Measurements from ENCODE around the gene EEA1.

EEA1 gene

GRCh38 chr12:92733661-92734060 is 195.4 kb downstream of the EEA1 start:
- Histone ChIP-seq H3K4me3 (ENCODE audit: low read depth, low read length) (no peak overlapping the region), H3K36me3 (ENCODE audit: insufficient read depth, low read length) (no peaks in the 10 kb centered on the region), H3K27me3 (ENCODE audit: insufficient read depth, low read length) (no peaks in the 10 kb centered on the region), H3K4me1 (ENCODE audit: control insufficient read depth, insufficient read depth, low read length, unreplicated experiment) (peaks cover 17% of the 10 kb centered on the region), H3K79me2 (ENCODE audit: control insufficient read depth, insufficient read depth, low read length, unreplicated experiment) (no peaks in the 10 kb centered on the region), H2AFZ (ENCODE audit: low read length, unreplicated experiment) (no peak overlapping the region), H3K27ac (ENCODE audit: low read depth, low read length) (no peak overlapping the region)

GRCh38 chr12:92733181-92733580 is 195.9 kb downstream of the EEA1 start:
- peaks cover 17% of the 10 kb centered on the region for H3K4me1 ChIP-seq (ENCODE audit: control insufficient read depth, insufficient read depth, low read length, unreplicated experiment)

DNA sequence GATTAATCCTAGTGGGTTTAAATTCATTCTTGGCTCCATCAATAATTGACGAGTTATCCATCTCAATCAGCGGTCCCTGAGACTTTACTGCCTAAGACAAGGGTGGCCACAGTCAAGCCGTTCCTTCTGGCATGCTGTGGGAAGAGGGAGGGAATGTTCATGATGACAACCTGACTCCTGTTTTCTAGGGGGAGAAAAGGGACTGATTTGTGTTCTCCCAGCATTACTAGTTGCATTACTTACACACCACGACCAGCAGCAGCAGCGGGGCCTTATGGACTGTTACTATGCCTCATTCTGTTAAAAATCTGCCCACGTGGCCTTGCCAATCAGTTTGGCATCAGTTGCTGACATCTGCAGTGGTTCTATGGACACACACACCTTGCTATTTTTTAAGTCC is 196.4 kb downstream of the EEA1 start:
- H3K4me3 ChIP-seq (ENCODE audit: low read depth, low read length), result no peak overlapping the region
- H3K36me3 ChIP-seq (ENCODE audit: insufficient read depth, low read length), result no peaks in the 10 kb centered on the region
- no peaks in the 10 kb centered on the region for H3K27me3 ChIP-seq (ENCODE audit: insufficient read depth, low read length)
- no peak overlapping the region for H2AFZ ChIP-seq (ENCODE audit: low read length, unreplicated experiment)
- H3K4me1 ChIP-seq (ENCODE audit: control insufficient read depth, insufficient read depth, low read length, unreplicated experiment), result peaks cover 17% of the 10 kb centered on the region
- H3K27ac ChIP-seq (ENCODE audit: low read depth, low read length), result no peak overlapping the region
- no peaks in the 10 kb centered on the region for H3K79me2 ChIP-seq (ENCODE audit: control insufficient read depth, insufficient read depth, low read length, unreplicated experiment)

More at GRCh38 chr12:92733181-92733580, 195.9 kb downstream of the EEA1 start:
- Histone ChIP-seq H3K36me3 (ENCODE audit: insufficient read depth, low read length) (no peaks in the 10 kb centered on the region), H3K79me2 (ENCODE audit: control insufficient read depth, insufficient read depth, low read length, unreplicated experiment) (no peaks in the 10 kb centered on the region), H3K27me3 (ENCODE audit: insufficient read depth, low read length) (no peaks in the 10 kb centered on the region), H3K27ac (ENCODE audit: low read depth, low read length) (no peak overlapping the region), H2AFZ (ENCODE audit: low read length, unreplicated experiment) (no peak overlapping the region), H3K4me3 (ENCODE audit: low read depth, low read length) (no peak overlapping the region)

- H2AFZ ChIP-seq (ENCODE audit: low read length, unreplicated experiment), result no peak overlapping the region
- no peaks in the 10 kb centered on the region for H3K36me3 ChIP-seq (ENCODE audit: insufficient read depth, low read length)
- H3K27ac ChIP-seq (ENCODE audit: low read depth, low read length), result no peak overlapping the region
- no peaks in the 10 kb centered on the region for H3K79me2 ChIP-seq (ENCODE audit: control insufficient read depth, insufficient read depth, low read length, unreplicated experiment)
- H3K27me3 ChIP-seq (ENCODE audit: insufficient read depth, low read length), result no peaks in the 10 kb centered on the region
- peaks cover 17% of the 10 kb centered on the region for H3K4me1 ChIP-seq (ENCODE audit: control insufficient read depth, insufficient read depth, low read length, unreplicated experiment)
- H3K4me3 ChIP-seq (ENCODE audit: low read depth, low read length), result no peak overlapping the region
Observed at GRCh38 chr12:92732216-92732615, 196.9 kb downstream of the EEA1 start.

DNA sequence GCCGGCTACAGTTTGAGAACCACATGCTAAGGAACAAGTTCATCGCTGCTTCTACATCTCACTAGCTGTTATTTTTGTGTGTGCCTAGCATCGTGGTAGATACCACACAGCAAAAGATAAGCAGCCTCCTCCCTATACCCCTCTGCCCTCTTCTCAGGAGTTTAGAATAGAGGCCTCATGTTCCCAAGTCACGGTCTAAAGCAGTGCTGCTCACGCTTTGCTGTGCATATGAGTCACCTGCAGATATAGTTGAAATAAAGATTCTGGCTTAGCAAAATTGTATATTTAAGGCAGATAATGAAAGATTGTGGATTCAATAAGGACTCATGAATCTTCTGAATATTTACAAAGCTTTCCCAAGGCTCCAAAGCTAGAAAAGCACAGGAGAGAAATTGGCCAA is 198.3 kb downstream of the EEA1 start:
- Histone ChIP-seq H3K36me3 (ENCODE audit: insufficient read depth, low read length) (no peaks in the 10 kb centered on the region), H2AFZ (ENCODE audit: low read length, unreplicated experiment) (no peak overlapping the region), H3K79me2 (ENCODE audit: control insufficient read depth, insufficient read depth, low read length, unreplicated experiment) (no peaks in the 10 kb centered on the region), H3K4me3 (ENCODE audit: low read depth, low read length) (no peak overlapping the region), H3K27me3 (ENCODE audit: insufficient read depth, low read length) (no peaks in the 10 kb centered on the region), H3K4me1 (ENCODE audit: control insufficient read depth, insufficient read depth, low read length, unreplicated experiment) (peaks cover 14% of the 10 kb centered on the region), H3K27ac (ENCODE audit: low read depth, low read length) (no peak overlapping the region)

DNA sequence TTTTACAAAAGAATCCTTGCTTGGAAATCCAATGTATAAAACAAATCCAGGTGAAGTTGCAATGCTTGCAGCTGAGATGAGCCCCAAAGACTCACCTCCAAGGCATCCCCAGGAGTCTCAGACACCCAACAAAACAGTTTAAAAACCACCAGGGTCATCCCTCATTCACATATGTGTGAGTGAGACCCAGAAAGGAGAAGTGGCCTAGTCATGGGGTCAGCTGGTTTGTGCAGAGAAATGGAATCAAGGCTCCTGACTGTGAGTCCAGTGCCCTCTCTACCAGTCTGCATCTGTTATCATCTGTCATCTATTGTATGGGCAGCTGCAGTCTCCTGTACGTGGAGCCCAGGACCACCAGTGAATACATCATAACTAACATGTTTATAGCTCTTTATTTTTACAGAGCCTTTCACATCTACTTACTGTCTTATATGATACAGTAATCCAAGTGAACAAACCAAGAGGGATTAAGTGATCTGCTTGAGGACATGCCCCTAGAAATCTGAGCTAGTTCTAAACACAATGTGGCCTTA is 199.3 kb downstream of the EEA1 start:
- Histone ChIP-seq H2AFZ (ENCODE audit: low read length, unreplicated experiment) (no peak overlapping the region), H3K79me2 (ENCODE audit: control insufficient read depth, insufficient read depth, low read length, unreplicated experiment) (no peaks in the 10 kb centered on the region), H3K27me3 (ENCODE audit: insufficient read depth, low read length) (no peaks in the 10 kb centered on the region), H3K4me3 (ENCODE audit: low read depth, low read length) (no peak overlapping the region), H3K36me3 (ENCODE audit: insufficient read depth, low read length) (no peaks in the 10 kb centered on the region), H3K27ac (ENCODE audit: low read depth, low read length) (no peak overlapping the region), H3K4me1 (ENCODE audit: control insufficient read depth, insufficient read depth, low read length, unreplicated experiment) (peaks cover 5% of the 10 kb centered on the region)

DNA sequence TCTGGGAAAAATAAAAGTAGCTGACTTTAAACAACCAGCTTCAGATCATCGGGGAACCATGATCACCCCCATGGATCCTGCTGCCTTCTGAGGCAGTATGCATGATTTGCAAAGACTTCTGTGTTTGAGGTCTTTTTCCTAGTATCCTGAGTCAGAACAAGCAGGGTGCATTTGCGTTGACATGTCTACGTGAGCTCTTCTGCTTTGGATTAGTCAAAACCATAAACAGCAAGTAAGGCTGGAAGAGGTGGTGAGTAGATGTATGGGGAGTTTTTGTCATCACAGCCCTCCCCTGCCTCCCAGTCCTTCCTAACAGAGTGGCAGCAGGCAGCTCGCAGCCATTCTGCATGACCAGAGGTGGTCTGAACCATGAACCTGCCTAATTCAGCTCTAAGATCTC is 202.2 kb downstream of the EEA1 start:
- H3K27ac ChIP-seq (ENCODE audit: low read depth, low read length), result no peak overlapping the region
- H3K27me3 ChIP-seq (ENCODE audit: insufficient read depth, low read length), result no peaks in the 10 kb centered on the region
- no peaks in the 10 kb centered on the region for H3K4me1 ChIP-seq (ENCODE audit: control insufficient read depth, insufficient read depth, low read length, unreplicated experiment)
- no peaks in the 10 kb centered on the region for H3K79me2 ChIP-seq (ENCODE audit: control insufficient read depth, insufficient read depth, low read length, unreplicated experiment)
- H3K36me3 ChIP-seq (ENCODE audit: insufficient read depth, low read length), result no peaks in the 10 kb centered on the region
- H2AFZ ChIP-seq (ENCODE audit: low read length, unreplicated experiment), result no peak overlapping the region
- no peak overlapping the region for H3K4me3 ChIP-seq (ENCODE audit: low read depth, low read length)

- H3K27ac ChIP-seq (ENCODE audit: low read depth, low read length), result no peak overlapping the region
- H3K36me3 ChIP-seq (ENCODE audit: insufficient read depth, low read length), result no peaks in the 10 kb centered on the region
- no peaks in the 10 kb centered on the region for H3K79me2 ChIP-seq (ENCODE audit: control insufficient read depth, insufficient read depth, low read length, unreplicated experiment)
- peaks cover 21% of the 10 kb centered on the region for H3K4me1 ChIP-seq (ENCODE audit: control insufficient read depth, insufficient read depth, low read length, unreplicated experiment)
- H3K4me3 ChIP-seq (ENCODE audit: low read depth, low read length), result no peak overlapping the region
- no peak overlapping the region for H2AFZ ChIP-seq (ENCODE audit: low read length, unreplicated experiment)
- H3K27me3 ChIP-seq (ENCODE audit: insufficient read depth, low read length), result no peaks in the 10 kb centered on the region
Observed at GRCh38 chr12:92722897-92723296, 206.2 kb downstream of the EEA1 start.

- H3K36me3 ChIP-seq (ENCODE audit: insufficient read depth, low read length), result no peaks in the 10 kb centered on the region
- no peak overlapping the region for H3K4me3 ChIP-seq (ENCODE audit: low read depth, low read length)
- H3K27ac ChIP-seq (ENCODE audit: low read depth, low read length), result no peak overlapping the region
- H3K4me1 ChIP-seq (ENCODE audit: control insufficient read depth, insufficient read depth, low read length, unreplicated experiment), result peaks cover 25% of the 10 kb centered on the region
- no peaks in the 10 kb centered on the region for H3K27me3 ChIP-seq (ENCODE audit: insufficient read depth, low read length)
- no peaks in the 10 kb centered on the region for H3K79me2 ChIP-seq (ENCODE audit: control insufficient read depth, insufficient read depth, low read length, unreplicated experiment)
- H2AFZ ChIP-seq (ENCODE audit: low read length, unreplicated experiment), result no peak overlapping the region
Observed at GRCh38 chr12:92721656-92722055, 207.4 kb downstream of the EEA1 start.

GRCh38 chr12:92721130-92721529 is 208.0 kb downstream of the EEA1 start:
- Histone ChIP-seq H3K79me2 (ENCODE audit: control insufficient read depth, insufficient read depth, low read length, unreplicated experiment) (no peaks in the 10 kb centered on the region), H3K4me3 (ENCODE audit: low read depth, low read length) (no peak overlapping the region), H3K27ac (ENCODE audit: low read depth, low read length) (no peak overlapping the region), H3K27me3 (ENCODE audit: insufficient read depth, low read length) (no peaks in the 10 kb centered on the region), H3K4me1 (ENCODE audit: control insufficient read depth, insufficient read depth, low read length, unreplicated experiment) (peaks cover 25% of the 10 kb centered on the region), H3K36me3 (ENCODE audit: insufficient read depth, low read length) (no peaks in the 10 kb centered on the region), H2AFZ (ENCODE audit: low read length, unreplicated experiment) (no peak overlapping the region)

Measured in ACC112 (cell line).